ENCODE measurements around the gene OSM.

Gene OSM

DNA sequence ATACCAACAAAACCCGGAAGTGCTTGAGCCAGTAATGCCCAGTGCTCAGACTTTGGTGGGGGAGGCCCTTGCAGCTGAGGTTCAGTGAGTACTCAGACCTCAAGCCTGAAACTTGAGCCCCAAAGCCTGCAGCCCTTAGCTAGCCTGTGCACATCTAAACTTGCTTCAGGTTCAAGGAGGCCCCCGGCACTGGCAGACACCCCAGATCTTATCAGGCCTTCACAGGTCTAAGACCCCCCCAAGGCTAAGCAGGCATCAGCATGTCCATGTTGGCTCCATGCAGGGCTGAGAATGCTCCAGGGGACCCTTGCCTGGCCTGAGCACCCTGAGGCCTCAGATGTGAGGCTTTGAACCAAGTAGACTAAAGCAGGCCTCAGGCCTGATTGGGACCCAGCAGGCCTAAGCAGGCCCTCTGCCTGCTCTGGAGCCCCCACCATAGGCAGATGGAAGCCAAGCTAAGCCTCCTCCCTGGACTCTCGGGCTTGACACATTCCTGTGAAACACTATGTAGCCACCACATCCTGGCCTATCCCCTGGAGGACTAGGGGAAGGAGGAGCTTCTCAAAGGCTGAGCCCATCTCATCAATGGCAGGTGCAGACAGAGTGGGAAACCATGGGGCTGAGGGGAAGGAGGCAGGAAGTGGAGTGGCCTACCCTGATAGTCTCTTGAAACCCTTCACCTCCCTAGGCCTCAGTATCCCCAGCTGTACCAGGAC lies 23.8 kb upstream of the OSM start:
- Histone ChIP-seq H3K9me2 (ENCODE audit: low read depth, low read length) (no peaks in the 10 kb centered on the region), H4K20me1 (ENCODE audit: insufficient read depth, low read length) (no peaks in the 10 kb centered on the region), H3K9me3 (ENCODE audit: low read length) (no peaks in the 10 kb centered on the region), H3K36me3 (ENCODE audit: insufficient read depth, low read length) (peaks cover 6% of the 10 kb centered on the region; the same call in 1 of the 2 replicates), H3K9ac (ENCODE audit: low read length) (no peak overlapping the region; the same call in 1 of the 2 replicates), H3K27ac (ENCODE audit: low read depth, low read length, poor library complexity, severe bottlenecking) (peak overlapping the region; percentile 59), H3K4me1 (ENCODE audit: insufficient read depth, low read length, severe bottlenecking) (peaks cover 18% of the 10 kb centered on the region), H3K4me2 (ENCODE audit: low read length) (peak overlapping the region; percentile 75; the same call in 1 of the 2 replicates), H3K27me3 (ENCODE audit: insufficient read depth, low read length) (no peaks in the 10 kb centered on the region), H3K4me3 (ENCODE audit: low read depth, low read length, poor library complexity, severe bottlenecking) (no peak overlapping the region), H3F3A (ENCODE audit: insufficient read depth, low read length) (no peaks in the 10 kb centered on the region), H3K79me2 (ENCODE audit: insufficient read depth, low read length) (no peaks in the 10 kb centered on the region), H2AFZ (ENCODE audit: low read length) (no peak overlapping the region)
- TF ChIP-seq CTCF (IDR thresholded peaks at IDR 0.05; ENCODE audit: low read length): no peak
- TF ChIP-seq EZH2 (IDR thresholded peaks at IDR 0.05; ENCODE audit: borderline replicate concordance, low read length): no peak

DNA sequence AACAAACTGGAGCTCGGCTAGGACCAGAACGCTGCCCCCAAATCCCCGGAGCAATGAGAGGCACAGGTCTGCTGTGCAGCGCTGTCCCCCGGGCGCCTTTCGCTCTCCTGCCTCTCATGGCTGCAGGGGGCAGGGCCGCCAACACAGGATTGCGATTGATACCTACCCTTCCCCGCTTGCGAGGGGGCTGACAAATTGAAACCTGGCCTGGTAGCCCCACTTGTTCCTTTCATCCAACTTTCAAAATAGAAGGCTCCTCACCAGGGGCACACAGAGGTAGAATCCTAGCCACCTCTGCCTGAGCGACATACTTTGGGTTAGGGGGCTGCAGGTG lies 23.3 kb upstream of the OSM start:
- no peaks in the 10 kb centered on the region for H3F3A ChIP-seq (ENCODE audit: insufficient read depth, low read length)
- H3K27me3 ChIP-seq (ENCODE audit: insufficient read depth, low read length): no peaks in the 10 kb centered on the region
- H3K9me2 ChIP-seq (ENCODE audit: low read depth, low read length): no peaks in the 10 kb centered on the region
- peaks cover 18% of the 10 kb centered on the region for H3K4me1 ChIP-seq (ENCODE audit: insufficient read depth, low read length, severe bottlenecking)
- peak overlapping the region; percentile 66 for H3K4me3 ChIP-seq (ENCODE audit: low read depth, low read length, poor library complexity, severe bottlenecking)
- no peaks in the 10 kb centered on the region for H3K9me3 ChIP-seq (ENCODE audit: low read length)
- H2AFZ ChIP-seq (ENCODE audit: low read length): no peak overlapping the region
- H4K20me1 ChIP-seq (ENCODE audit: insufficient read depth, low read length): no peaks in the 10 kb centered on the region
- H3K4me2 ChIP-seq (ENCODE audit: low read length): peak overlapping the region; percentile 75
- TF ChIP-seq EZH2 (IDR thresholded peaks at IDR 0.05; ENCODE audit: borderline replicate concordance, low read length) (no peak), CTCF (IDR thresholded peaks at IDR 0.05; ENCODE audit: low read length) (no peak)
- peaks cover 6% of the 10 kb centered on the region; the same call in 1 of the 2 replicates for H3K36me3 ChIP-seq (ENCODE audit: insufficient read depth, low read length)
- peak overlapping the region; percentile 59; the same call in 1 of the 2 replicates for H3K9ac ChIP-seq (ENCODE audit: low read length)
- peak overlapping the region; percentile 59 for H3K27ac ChIP-seq (ENCODE audit: low read depth, low read length, poor library complexity, severe bottlenecking)
- no peaks in the 10 kb centered on the region for H3K79me2 ChIP-seq (ENCODE audit: insufficient read depth, low read length)

- peak within 1 kb of the TSS; percentile 59 for H3K27ac ChIP-seq (ENCODE audit: low read depth, low read length, poor library complexity, severe bottlenecking)
These were observed 22.7 kb upstream of the OSM start, which contains the start of gene CASTOR1 for GRCh38 chr22:30289141-30289979. Gene CASTOR1 (minus strand): TSS chr22:30289505. CDS start chr22:30289497, 8 bp downstream.

More at GRCh38 chr22:30289141-30289979, 22.7 kb upstream of the OSM start, which contains the start of gene CASTOR1:
- no peak within 1 kb of the TSS for H2AFZ ChIP-seq (ENCODE audit: low read length)
- H3K79me2 ChIP-seq (ENCODE audit: insufficient read depth, low read length): no peaks in the 10 kb centered on the region
- H3K4me3 ChIP-seq (ENCODE audit: low read depth, low read length, poor library complexity, severe bottlenecking): peak within 1 kb of the TSS; percentile 66
- peaks cover 18% of the 10 kb centered on the region for H3K4me1 ChIP-seq (ENCODE audit: insufficient read depth, low read length, severe bottlenecking)
- H3K9me3 ChIP-seq (ENCODE audit: low read length): no peaks in the 10 kb centered on the region
- no peaks in the 10 kb centered on the region for H3K9me2 ChIP-seq (ENCODE audit: low read depth, low read length)
- H3F3A ChIP-seq (ENCODE audit: insufficient read depth, low read length): no peaks in the 10 kb centered on the region
- peaks cover 6% of the 10 kb centered on the region; the same call in 1 of the 2 replicates for H3K36me3 ChIP-seq (ENCODE audit: insufficient read depth, low read length)
- no peak for TF ChIP-seq EZH2 (IDR thresholded peaks at IDR 0.05; ENCODE audit: borderline replicate concordance, low read length)
- no peak for TF ChIP-seq CTCF (IDR thresholded peaks at IDR 0.05; ENCODE audit: low read length)
- H3K4me2 ChIP-seq (ENCODE audit: low read length): peak within 1 kb of the TSS; percentile 75
- no peaks in the 10 kb centered on the region for H3K27me3 ChIP-seq (ENCODE audit: insufficient read depth, low read length)
- H3K9ac ChIP-seq (ENCODE audit: low read length): peak within 1 kb of the TSS; percentile 59
- H4K20me1 ChIP-seq (ENCODE audit: insufficient read depth, low read length): no peaks in the 10 kb centered on the region
